ENCODE measurements around the gene DNAAF5.

Gene DNAAF5

GRCh38 chr7:770336-770735, 43.8 kb downstream of the DNAAF5 start:
- TF ChIP-seq, protein P1, sequence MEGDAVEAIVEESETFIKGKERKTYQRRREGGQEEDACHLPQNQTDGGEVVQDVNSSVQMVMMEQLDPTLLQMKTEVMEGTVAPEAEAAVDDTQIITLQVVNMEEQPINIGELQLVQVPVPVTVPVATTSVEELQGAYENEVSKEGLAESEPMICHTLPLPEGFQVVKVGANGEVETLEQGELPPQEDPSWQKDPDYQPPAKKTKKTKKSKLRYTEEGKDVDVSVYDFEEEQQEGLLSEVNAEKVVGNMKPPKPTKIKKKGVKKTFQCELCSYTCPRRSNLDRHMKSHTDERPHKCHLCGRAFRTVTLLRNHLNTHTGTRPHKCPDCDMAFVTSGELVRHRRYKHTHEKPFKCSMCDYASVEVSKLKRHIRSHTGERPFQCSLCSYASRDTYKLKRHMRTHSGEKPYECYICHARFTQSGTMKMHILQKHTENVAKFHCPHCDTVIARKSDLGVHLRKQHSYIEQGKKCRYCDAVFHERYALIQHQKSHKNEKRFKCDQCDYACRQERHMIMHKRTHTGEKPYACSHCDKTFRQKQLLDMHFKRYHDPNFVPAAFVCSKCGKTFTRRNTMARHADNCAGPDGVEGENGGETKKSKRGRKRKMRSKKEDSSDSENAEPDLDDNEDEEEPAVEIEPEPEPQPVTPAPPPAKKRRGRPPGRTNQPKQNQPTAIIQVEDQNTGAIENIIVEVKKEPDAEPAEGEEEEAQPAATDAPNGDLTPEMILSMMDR (conservative IDR thresholded peaks at IDR 0.05; ENCODE audit: low read depth, low read length), result no peak
- H3K4me3 ChIP-seq (ENCODE audit: low read depth, low read length), result no peak overlapping the region
- no peak for DNase-seq (ENCODE audit: low read depth)

GRCh38 chr7:770741-771166, 44.3 kb downstream of the DNAAF5 start:
- TF ChIP-seq, protein P1 (conservative IDR thresholded peaks at IDR 0.05; ENCODE audit: low read depth, low read length), result no peak
- DNase-seq (ENCODE audit: low read depth), result peak; percentile 52

GRCh38 chr7:771234-772004, 44.9 kb downstream of the DNAAF5 start:
- peak; percentile 77 for DNase-seq (ENCODE audit: low read depth)
- TF ChIP-seq, protein P1 (conservative IDR thresholded peaks at IDR 0.05; ENCODE audit: low read depth, low read length), result no peak
- no peak overlapping the region for H3K4me3 ChIP-seq (ENCODE audit: low read depth, low read length)

More at GRCh38 chr7:770741-771166, 44.3 kb downstream of the DNAAF5 start:
- no peak overlapping the region for H3K4me3 ChIP-seq (ENCODE audit: low read depth, low read length)

DNA sequence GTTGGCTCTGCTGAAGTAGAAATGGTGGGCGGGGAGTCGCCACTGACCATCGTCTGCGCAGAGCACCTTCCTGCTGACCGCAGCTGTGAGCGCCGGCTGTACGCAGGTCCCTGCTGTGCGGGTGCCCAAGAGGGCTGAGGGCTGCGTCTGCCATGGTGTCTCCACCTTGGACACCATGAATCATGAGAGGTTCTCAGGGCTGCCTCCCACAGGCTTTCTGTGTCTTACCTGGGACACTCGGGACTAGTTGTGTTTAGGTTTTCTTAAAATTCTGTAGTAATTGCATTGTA, 45.5 kb downstream of the DNAAF5 start:
- no peak overlapping the region for H3K4me3 ChIP-seq (ENCODE audit: low read depth, low read length)
- DNase-seq (ENCODE audit: low read depth), result no peak
- TF ChIP-seq, protein P1 (conservative IDR thresholded peaks at IDR 0.05; ENCODE audit: low read depth, low read length), result no peak

DNA sequence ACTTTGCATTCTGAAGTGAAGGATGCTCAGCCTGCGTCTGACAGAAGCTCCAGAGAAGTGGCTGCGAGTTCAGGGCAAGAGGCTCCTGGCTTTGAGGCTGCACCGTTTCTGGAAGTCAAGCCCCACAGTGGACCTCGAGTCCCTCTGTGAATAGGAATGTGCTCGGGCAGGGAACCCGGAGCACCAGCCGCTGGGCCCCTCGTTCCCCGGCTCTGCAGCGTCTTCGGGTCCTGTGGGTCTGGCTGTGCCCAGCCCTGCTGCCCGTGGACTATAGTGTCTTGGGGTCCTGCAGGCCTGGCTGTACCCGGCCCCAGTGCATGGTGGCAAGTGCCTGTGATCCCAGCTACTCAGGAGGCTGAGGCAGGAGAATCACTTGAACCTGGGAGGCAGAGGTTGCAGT, 45.9 kb downstream of the DNAAF5 start:
- DNase-seq (ENCODE audit: low read depth), result no peak
- TF ChIP-seq, protein P1 (conservative IDR thresholded peaks at IDR 0.05; ENCODE audit: low read depth, low read length), result no peak
- no peak overlapping the region for H3K4me3 ChIP-seq (ENCODE audit: low read depth, low read length)

DNA sequence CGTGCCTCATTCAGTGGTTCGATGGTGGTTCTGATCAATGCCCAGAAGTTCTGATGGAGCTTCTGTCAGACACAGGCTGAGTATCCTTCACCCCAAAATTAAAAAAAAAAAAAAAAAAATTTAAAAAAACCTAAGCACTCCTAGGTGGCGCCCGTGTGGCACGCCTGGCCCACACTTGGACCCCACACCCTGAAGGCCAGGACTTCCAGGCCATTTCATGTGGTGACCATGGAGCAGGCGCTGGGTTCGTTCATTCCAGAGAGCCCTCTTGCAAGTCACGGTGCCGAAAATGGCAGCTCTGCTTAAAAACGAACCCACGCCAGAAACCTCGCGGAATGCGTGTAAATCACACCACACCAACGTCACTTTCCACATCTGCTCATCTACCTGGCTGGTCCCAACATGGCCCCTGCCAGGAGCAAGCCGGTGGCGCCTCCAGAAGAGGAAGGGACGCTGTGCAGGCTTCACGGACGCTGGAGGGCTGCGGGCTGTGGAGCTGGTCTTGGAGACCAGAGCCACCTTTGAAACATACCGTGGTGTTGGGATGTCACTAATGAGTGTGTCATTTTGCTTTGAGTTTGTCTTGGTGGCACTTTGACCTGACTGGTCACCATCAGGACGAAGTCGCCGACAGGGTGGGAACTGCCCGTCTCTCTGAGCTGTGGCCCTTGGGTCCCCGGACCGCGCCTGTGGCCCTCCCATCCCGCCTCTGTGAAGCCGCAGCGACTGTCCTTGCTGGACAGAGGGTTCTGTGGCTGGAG, 46.5 kb downstream of the DNAAF5 start:
- no peak overlapping the region for H3K4me3 ChIP-seq (ENCODE audit: low read depth, low read length)
- DNase-seq (ENCODE audit: low read depth), result no peak
- TF ChIP-seq, protein P1 (conservative IDR thresholded peaks at IDR 0.05; ENCODE audit: low read depth, low read length), result no peak

DNA sequence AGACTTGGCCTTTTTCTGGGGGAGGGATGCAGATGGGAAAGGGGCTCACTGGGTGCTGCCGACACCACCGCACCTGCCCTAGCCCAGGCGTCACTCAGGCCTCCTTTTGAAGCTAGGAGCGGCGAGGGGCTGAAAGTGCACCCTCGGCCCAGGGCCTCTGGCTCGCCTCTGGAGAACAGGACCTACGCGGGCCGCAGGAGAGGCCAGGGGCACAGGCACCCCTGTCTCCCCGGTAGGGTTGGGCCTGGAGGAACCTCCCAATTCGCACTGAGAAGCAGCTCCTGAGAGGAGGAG, 47.1 kb downstream of the DNAAF5 start:
- no peak overlapping the region for H3K4me3 ChIP-seq (ENCODE audit: low read depth, low read length)
- TF ChIP-seq, protein P1 (conservative IDR thresholded peaks at IDR 0.05; ENCODE audit: low read depth, low read length), result no peak
- DNase-seq (ENCODE audit: low read depth), result no peak

Data from choroid plexus epithelial cell (primary cell).